ENCODE results near the gene VEPH1. TPM values are rescaled to one million over a fixed set of nuclear protein-coding genes. Genes with fewer than 3 reads are reported as not detected.

The VEPH1 gene
- total RNA-seq, 1 experiment from 2014 or later: 35.1 TPM

GRCh38 chr3:157280354-157280753 lies 222.9 kb downstream of the VEPH1 start:
- TF ChIP-seq, protein P1, sequence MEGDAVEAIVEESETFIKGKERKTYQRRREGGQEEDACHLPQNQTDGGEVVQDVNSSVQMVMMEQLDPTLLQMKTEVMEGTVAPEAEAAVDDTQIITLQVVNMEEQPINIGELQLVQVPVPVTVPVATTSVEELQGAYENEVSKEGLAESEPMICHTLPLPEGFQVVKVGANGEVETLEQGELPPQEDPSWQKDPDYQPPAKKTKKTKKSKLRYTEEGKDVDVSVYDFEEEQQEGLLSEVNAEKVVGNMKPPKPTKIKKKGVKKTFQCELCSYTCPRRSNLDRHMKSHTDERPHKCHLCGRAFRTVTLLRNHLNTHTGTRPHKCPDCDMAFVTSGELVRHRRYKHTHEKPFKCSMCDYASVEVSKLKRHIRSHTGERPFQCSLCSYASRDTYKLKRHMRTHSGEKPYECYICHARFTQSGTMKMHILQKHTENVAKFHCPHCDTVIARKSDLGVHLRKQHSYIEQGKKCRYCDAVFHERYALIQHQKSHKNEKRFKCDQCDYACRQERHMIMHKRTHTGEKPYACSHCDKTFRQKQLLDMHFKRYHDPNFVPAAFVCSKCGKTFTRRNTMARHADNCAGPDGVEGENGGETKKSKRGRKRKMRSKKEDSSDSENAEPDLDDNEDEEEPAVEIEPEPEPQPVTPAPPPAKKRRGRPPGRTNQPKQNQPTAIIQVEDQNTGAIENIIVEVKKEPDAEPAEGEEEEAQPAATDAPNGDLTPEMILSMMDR (IDR thresholded peaks at IDR 0.05; ENCODE audit: unreplicated experiment): no peak
- no TSS peak for BruUV-seq (replicated peaks)
- H3K27ac Mint-ChIP-seq (ENCODE audit: unreplicated experiment): no peak overlapping the region
- no peaks in the 10 kb centered on the region for H3K36me3 Mint-ChIP-seq (ENCODE audit: insufficient read depth, unreplicated experiment)
- CTCF ChIA-PET: no interaction called here
- DNase-seq: no peak
- no peak overlapping the region for H3K4me3 Mint-ChIP-seq (ENCODE audit: low read depth, unreplicated experiment)
- intact Hi-C loops (cut with micrococcal nuclease; ENCODE audit: unreplicated experiment): no loop called here
- no peaks in the 10 kb centered on the region for H3K27me3 Mint-ChIP-seq (ENCODE audit: unreplicated experiment)
- H3K4me1 Mint-ChIP-seq (ENCODE audit: low read depth, unreplicated experiment): peaks cover 7% of the 10 kb centered on the region
- H3K9me3 Mint-ChIP-seq (ENCODE audit: low read depth, unreplicated experiment): no peaks in the 10 kb centered on the region

DNA sequence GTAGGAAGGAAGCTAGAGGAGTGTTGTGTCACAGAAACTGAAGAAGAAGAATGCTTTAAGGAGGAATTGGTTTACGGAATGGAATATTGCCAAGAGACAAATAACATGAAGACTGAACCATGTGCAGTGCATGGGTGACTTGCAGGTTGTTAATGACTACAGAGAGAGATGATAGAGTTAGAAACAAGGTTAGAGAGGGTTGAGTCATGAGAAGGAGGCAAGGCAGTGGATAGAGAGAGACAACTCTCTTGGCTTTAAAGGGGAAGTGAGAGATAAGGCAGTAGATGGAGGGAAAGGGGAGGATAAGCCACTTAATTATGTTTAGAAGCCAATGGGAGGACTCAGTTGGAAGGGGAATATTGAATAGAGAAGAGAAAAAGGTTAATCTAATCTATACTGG lies 224.0 kb downstream of the VEPH1 start:
- intact Hi-C loops (cut with micrococcal nuclease; ENCODE audit: unreplicated experiment): no loop called here
- no peaks in the 10 kb centered on the region for H3K9me3 Mint-ChIP-seq (ENCODE audit: low read depth, unreplicated experiment)
- peaks cover 7% of the 10 kb centered on the region for H3K4me1 Mint-ChIP-seq (ENCODE audit: low read depth, unreplicated experiment)
- no TSS peak for BruUV-seq (replicated peaks)
- no peak overlapping the region for H3K27ac Mint-ChIP-seq (ENCODE audit: unreplicated experiment)
- H3K4me3 Mint-ChIP-seq (ENCODE audit: low read depth, unreplicated experiment): no peak overlapping the region
- no peak for DNase-seq
- CTCF ChIA-PET: interaction anchor here (0.6 to 0.7 kb wide), 2 partner anchors 13 to 1164 kb away, joined by 3 read pairs; no protein-coding TSS in a partner anchor
- H3K36me3 Mint-ChIP-seq (ENCODE audit: insufficient read depth, unreplicated experiment): no peaks in the 10 kb centered on the region
- no peaks in the 10 kb centered on the region for H3K27me3 Mint-ChIP-seq (ENCODE audit: unreplicated experiment)
- TF ChIP-seq, protein P1 (IDR thresholded peaks at IDR 0.05; ENCODE audit: unreplicated experiment): no peak

- no peaks in the 10 kb centered on the region for H3K27me3 Mint-ChIP-seq (ENCODE audit: unreplicated experiment)
- no peak for DNase-seq
- intact Hi-C loops (cut with micrococcal nuclease; ENCODE audit: unreplicated experiment): no loop called here
- H3K4me3 Mint-ChIP-seq (ENCODE audit: low read depth, unreplicated experiment): no peak overlapping the region
- no peaks in the 10 kb centered on the region for H3K9me3 Mint-ChIP-seq (ENCODE audit: low read depth, unreplicated experiment)
- TF ChIP-seq, protein P1 (IDR thresholded peaks at IDR 0.05; ENCODE audit: unreplicated experiment): no peak
- no peaks in the 10 kb centered on the region for H3K36me3 Mint-ChIP-seq (ENCODE audit: insufficient read depth, unreplicated experiment)
- BruUV-seq (replicated peaks): no TSS peak
- no peaks in the 10 kb centered on the region for H3K4me1 Mint-ChIP-seq (ENCODE audit: low read depth, unreplicated experiment)
- CTCF ChIA-PET: no interaction called here
- H3K27ac Mint-ChIP-seq (ENCODE audit: unreplicated experiment): no peak overlapping the region
These were observed 226.4 kb downstream of the VEPH1 start for GRCh38 chr3:157276801-157277200.

- no peaks in the 10 kb centered on the region for H3K4me1 Mint-ChIP-seq (ENCODE audit: low read depth, unreplicated experiment)
These were observed 227.4 kb downstream of the VEPH1 start for GRCh38 chr3:157275832-157276231.

More at GRCh38 chr3:157275832-157276231, 227.4 kb downstream of the VEPH1 start:
- TF ChIP-seq, protein P1 (IDR thresholded peaks at IDR 0.05; ENCODE audit: unreplicated experiment): no peak
- CTCF ChIA-PET: no interaction called here
- Mint-ChIP-seq H3K27me3 (ENCODE audit: unreplicated experiment) (no peaks in the 10 kb centered on the region), H3K4me3 (ENCODE audit: low read depth, unreplicated experiment) (no peak overlapping the region), H3K36me3 (ENCODE audit: insufficient read depth, unreplicated experiment) (no peaks in the 10 kb centered on the region), H3K9me3 (ENCODE audit: low read depth, unreplicated experiment) (no peaks in the 10 kb centered on the region), H3K27ac (ENCODE audit: unreplicated experiment) (no peak overlapping the region)
- no TSS peak for BruUV-seq (replicated peaks)
- DNase-seq: no peak
- intact Hi-C loops (cut with micrococcal nuclease; ENCODE audit: unreplicated experiment): no loop called here
